ENCODE data around the gene ANKS1A. TPM values are rescaled to one million over a fixed set of nuclear protein-coding genes. Genes with fewer than 3 reads are reported as not detected.
"Not testable (repeated sequence)": the region's sequence is repeated elsewhere in the genome, so short reads cannot be mapped to it uniquely, and the experiment has no call there.

ANKS1A gene
- polyA plus RNA-seq, 1 experiment: 5.1 TPM

- ChIA-PET CTCF (interaction anchor here (0.8 kb wide), 1 partner anchor 213 kb away, joined by 3 read pairs; no protein-coding TSS in a partner anchor), POLR2A (no interaction called here)
- Histone ChIP-seq H3K9me3 (ENCODE audit: control insufficient read depth, insufficient read depth, low read length) (no peaks in the 10 kb centered on the region), H3K27me3 (ENCODE audit: control insufficient read depth, insufficient read depth, low read length) (no peaks in the 10 kb centered on the region), H3K27ac (ENCODE audit: low read depth, low read length) (no peak overlapping the region), H3K4me3 (ENCODE audit: low read depth, low read length) (no peak overlapping the region)
- no peak for DNase-seq (ENCODE audit: low read depth, low spot score)
- TF ChIP-seq, protein P1, sequence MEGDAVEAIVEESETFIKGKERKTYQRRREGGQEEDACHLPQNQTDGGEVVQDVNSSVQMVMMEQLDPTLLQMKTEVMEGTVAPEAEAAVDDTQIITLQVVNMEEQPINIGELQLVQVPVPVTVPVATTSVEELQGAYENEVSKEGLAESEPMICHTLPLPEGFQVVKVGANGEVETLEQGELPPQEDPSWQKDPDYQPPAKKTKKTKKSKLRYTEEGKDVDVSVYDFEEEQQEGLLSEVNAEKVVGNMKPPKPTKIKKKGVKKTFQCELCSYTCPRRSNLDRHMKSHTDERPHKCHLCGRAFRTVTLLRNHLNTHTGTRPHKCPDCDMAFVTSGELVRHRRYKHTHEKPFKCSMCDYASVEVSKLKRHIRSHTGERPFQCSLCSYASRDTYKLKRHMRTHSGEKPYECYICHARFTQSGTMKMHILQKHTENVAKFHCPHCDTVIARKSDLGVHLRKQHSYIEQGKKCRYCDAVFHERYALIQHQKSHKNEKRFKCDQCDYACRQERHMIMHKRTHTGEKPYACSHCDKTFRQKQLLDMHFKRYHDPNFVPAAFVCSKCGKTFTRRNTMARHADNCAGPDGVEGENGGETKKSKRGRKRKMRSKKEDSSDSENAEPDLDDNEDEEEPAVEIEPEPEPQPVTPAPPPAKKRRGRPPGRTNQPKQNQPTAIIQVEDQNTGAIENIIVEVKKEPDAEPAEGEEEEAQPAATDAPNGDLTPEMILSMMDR (IDR thresholded peaks at IDR 0.05; ENCODE audit: low read depth, low read length): no peak
Observed at GRCh38 chr6:34926655-34927054, 37.6 kb downstream of the ANKS1A start.

DNA sequence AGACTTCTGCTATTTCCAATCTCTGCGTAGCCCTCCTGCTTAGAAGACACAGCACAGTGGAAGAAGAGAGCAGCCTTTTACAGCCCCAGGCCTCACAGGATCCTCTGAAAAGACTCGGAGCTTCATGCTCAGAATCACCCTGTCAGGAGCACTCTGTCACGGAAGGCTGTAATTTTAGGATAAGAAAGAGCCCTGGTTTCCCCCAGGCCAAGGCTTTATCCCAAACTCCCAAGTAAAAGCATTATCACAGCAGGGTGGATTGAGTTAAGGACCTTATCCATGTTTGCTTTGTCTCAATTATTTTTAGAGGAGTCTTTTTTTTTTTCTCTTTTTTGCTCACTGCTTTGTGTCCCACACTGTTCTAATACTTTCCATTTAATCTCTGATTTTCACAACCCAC is 39.2 kb downstream of the ANKS1A start:
- Histone ChIP-seq H3K9me3 (ENCODE audit: control insufficient read depth, insufficient read depth, low read length) (no peaks in the 10 kb centered on the region), H3K27ac (ENCODE audit: low read depth, low read length) (no peak overlapping the region), H3K4me3 (ENCODE audit: low read depth, low read length) (no peak overlapping the region), H3K27me3 (ENCODE audit: control insufficient read depth, insufficient read depth, low read length) (no peaks in the 10 kb centered on the region)
- DNase-seq (ENCODE audit: low read depth, low spot score): no peak
- POLR2A ChIA-PET: no interaction called here
- CTCF ChIA-PET: interaction anchor here (1.9 kb wide), 1 partner anchor 58 kb away, joined by 6 read pairs; no protein-coding TSS in a partner anchor
- TF ChIP-seq, protein P1 (IDR thresholded peaks at IDR 0.05; ENCODE audit: low read depth, low read length): no peak

DNA sequence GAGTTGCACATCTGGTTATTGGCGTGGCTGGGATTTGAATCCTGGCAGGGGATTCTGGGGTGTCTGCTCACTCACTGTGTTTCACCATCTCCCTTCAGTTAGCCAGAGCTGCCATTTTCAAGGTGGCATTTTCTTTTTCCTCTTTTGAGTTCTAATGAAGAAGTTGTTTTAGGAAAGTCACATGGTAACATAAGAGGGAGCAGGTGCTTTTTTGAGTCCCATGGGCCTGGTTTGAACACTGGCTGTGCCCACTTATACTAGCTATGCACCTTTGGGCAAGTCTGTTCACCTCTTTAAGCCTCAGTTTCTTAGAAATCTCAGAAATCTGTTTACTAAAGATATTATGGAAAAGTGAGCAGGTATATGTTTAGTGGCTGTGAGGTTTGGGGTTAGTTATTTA is 39.6 kb downstream of the ANKS1A start:
- CTCF ChIA-PET: interaction anchor here (1.9 kb wide), 1 partner anchor 58 kb away, joined by 6 read pairs; no protein-coding TSS in a partner anchor
- Histone ChIP-seq H3K4me3 (ENCODE audit: low read depth, low read length) (no peak overlapping the region), H3K27ac (ENCODE audit: low read depth, low read length) (no peak overlapping the region), H3K9me3 (ENCODE audit: control insufficient read depth, insufficient read depth, low read length) (no peaks in the 10 kb centered on the region), H3K27me3 (ENCODE audit: control insufficient read depth, insufficient read depth, low read length) (no peaks in the 10 kb centered on the region)
- POLR2A ChIA-PET: no interaction called here
- no peak for DNase-seq (ENCODE audit: low read depth, low spot score)
- TF ChIP-seq, protein P1 (IDR thresholded peaks at IDR 0.05; ENCODE audit: low read depth, low read length): no peak

DNA sequence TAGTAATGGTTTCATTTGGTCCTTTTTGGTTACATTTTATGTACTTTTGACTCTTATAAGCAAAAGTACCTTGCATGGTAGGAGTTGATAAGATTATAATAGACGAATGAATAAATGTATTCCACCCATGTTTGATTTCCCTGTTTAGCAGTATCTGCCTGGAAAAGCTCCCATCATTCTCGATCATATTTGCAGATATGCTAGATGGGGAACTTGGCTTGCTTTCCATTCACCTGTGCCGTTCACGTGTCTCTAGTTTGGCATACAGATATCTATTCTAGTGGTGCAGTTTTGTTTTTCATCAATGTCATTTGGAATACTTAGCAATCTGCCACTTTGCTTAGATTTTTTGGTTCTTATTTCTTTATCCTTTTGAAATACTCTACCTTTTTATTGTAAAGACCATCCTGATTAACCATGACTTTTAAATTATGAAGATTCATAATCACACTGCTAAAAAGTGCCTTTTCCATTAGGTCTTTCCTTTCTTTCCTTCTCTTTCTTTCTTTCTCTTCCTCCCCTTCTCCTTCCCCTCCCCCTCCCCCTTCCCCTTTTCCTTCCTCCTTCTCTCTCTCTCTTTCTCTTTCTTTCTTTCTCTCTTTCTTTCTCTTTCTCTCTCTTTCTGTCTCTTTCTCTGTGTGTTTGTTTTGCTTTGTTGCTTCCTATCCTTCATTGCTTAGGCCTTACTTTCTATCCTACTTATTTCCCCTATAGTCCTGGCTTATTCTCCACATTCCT is 40.4 kb downstream of the ANKS1A start:
- H3K9me3 ChIP-seq (ENCODE audit: control insufficient read depth, insufficient read depth, low read length): no peaks in the 10 kb centered on the region
- ChIA-PET CTCF (interaction anchor here (1.9 kb wide), 1 partner anchor 57 kb away, joined by 6 read pairs; no protein-coding TSS in a partner anchor), POLR2A (no interaction called here)
- TF ChIP-seq, protein P1 (IDR thresholded peaks at IDR 0.05; ENCODE audit: low read depth, low read length): no peak
- no peaks in the 10 kb centered on the region for H3K27me3 ChIP-seq (ENCODE audit: control insufficient read depth, insufficient read depth, low read length)
- DNase-seq (ENCODE audit: low read depth, low spot score): no peak
- no peak overlapping the region for H3K27ac ChIP-seq (ENCODE audit: low read depth, low read length)
- no peak overlapping the region for H3K4me3 ChIP-seq (ENCODE audit: low read depth, low read length)

GRCh38 chr6:34930221-34930620 is 41.2 kb downstream of the ANKS1A start:
- Histone ChIP-seq H3K9me3 (ENCODE audit: control insufficient read depth, insufficient read depth, low read length) (no peaks in the 10 kb centered on the region), H3K27ac (ENCODE audit: low read depth, low read length) (no peak overlapping the region), H3K27me3 (ENCODE audit: control insufficient read depth, insufficient read depth, low read length) (no peaks in the 10 kb centered on the region), H3K4me3 (ENCODE audit: low read depth, low read length) (no peak overlapping the region)
- TF ChIP-seq, protein P1 (IDR thresholded peaks at IDR 0.05; ENCODE audit: low read depth, low read length): no peak
- DNase-seq (ENCODE audit: low read depth, low spot score): no peak
- ChIA-PET POLR2A (no interaction called here), CTCF (no interaction called here)

GRCh38 chr6:34932202-34932601 is 43.1 kb downstream of the ANKS1A start:
- POLR2A ChIA-PET; CTCF ChIA-PET; DNase-seq (ENCODE audit: low read depth, low spot score); H3K9me3 ChIP-seq (ENCODE audit: control insufficient read depth, insufficient read depth, low read length); H3K4me3 ChIP-seq (ENCODE audit: low read depth, low read length); H3K27ac ChIP-seq (ENCODE audit: low read depth, low read length); H3K27me3 ChIP-seq (ENCODE audit: control insufficient read depth, insufficient read depth, low read length): not testable (repeated sequence)

Data from AG04450 (cell line).